ENCODE measurements around the gene SORT1. TPM values are rescaled to one million over a fixed set of nuclear protein-coding genes. Genes with fewer than 3 reads are reported as not detected.

Gene SORT1
- total RNA-seq, 6 donors from 2014 or later = 105 to 222 (median 116) TPM

- ATAC-seq (ENCODE audit: low FRiP score in 2 of 2) = no peak
- 64 to 78% methylated on average over 6 to 9 of the region's 9 CpGs for WGBS, 2 donors
- DNase-seq = no peak
- no peaks in the 10 kb centered on the region for H3K9me3 ChIP-seq
- TF ChIP-seq POLR2AphosphoS5 (IDR thresholded peaks at IDR 0.05) (no peak), CTCF (IDR thresholded peaks at IDR 0.05) (no peak), POLR2A (IDR thresholded peaks at IDR 0.05) (no peak), EP300 (IDR thresholded peaks at IDR 0.05) (no peak)
- peaks cover 0 to 10% (median 0%) of the 10 kb centered on the region in 4 donors for H3K36me3 ChIP-seq
- peak overlapping the region; percentile 24 to 85 (median 54) for H3K27ac ChIP-seq
- H3K27me3 ChIP-seq = no peaks in the 10 kb centered on the region
- H3K4me1 ChIP-seq = peaks cover 11 to 45% (median 28%) of the 10 kb centered on the region in 4 donors
- H3K4me3 ChIP-seq = peak overlapping the region in 2 of 4 donors; percentile 45 to 49
These were observed 121.9 kb downstream of the SORT1 start for GRCh38 chr1:109275706-109276345.

DNA sequence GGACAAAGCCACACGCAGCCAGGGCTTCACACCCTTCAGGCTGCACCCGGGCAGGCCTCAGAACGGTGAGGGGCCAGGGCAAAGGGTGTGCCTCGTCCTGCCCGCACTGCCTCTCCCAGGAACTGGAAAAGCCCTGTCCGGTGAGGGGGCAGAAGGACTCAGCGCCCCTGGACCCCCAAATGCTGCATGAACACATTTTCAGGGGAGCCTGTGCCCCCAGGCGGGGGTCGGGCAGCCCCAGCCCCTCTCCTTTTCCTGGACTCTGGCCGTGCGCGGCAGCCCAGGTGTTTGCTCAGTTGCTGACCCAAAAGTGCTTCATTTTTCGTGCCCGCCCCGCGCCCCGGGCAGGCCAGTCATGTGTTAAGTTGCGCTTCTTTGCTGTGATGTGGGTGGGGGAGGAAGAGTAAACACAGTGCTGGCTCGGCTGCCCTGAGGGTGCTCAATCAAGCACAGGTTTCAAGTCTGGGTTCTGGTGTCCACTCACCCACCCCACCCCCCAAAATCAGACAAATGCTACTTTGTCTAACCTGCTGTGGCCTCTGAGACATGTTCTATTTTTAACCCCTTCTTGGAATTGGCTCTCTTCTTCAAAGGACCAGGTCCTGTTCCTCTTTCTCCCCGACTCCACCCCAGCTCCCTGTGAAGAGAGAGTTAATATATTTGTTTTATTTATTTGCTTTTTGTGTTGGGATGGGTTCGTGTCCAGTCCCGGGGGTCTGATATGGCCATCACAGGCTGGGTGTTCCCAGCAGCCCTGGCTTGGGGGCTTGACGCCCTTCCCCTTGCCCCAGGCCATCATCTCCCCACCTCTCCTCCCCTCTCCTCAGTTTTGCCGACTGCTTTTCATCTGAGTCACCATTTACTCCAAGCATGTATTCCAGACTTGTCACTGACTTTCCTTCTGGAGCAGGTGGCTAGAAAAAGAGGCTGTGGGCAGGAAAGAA, 122.9 kb downstream of the SORT1 start:
- H3K9me3 ChIP-seq = no peaks in the 10 kb centered on the region
- peaks cover 11 to 45% (median 28%) of the 10 kb centered on the region in 4 donors for H3K4me1 ChIP-seq
- no peak for TF ChIP-seq CTCF (IDR thresholded peaks at IDR 0.05)
- peak in 1 of 4 donors; percentile 75 for TF ChIP-seq POLR2A (IDR thresholded peaks at IDR 0.05)
- TF ChIP-seq POLR2AphosphoS5 (IDR thresholded peaks at IDR 0.05) = peak in 1 of 2 donors; percentile 19
- no peak for TF ChIP-seq EP300 (IDR thresholded peaks at IDR 0.05)
- H3K27me3 ChIP-seq = no peaks in the 10 kb centered on the region
- 53 to 62% methylated on average over 19 to 24 of the region's 24 CpGs for WGBS, 2 donors
- H3K4me3 ChIP-seq = peak overlapping the region in 3 of 4 donors; percentile 31 to 49 (median 45)
- peaks cover 0 to 5% (median 0%) of the 10 kb centered on the region in 4 donors for H3K36me3 ChIP-seq
- ATAC-seq (ENCODE audit: low FRiP score in 2 of 2) = peak; percentile 66 to 80
- H3K27ac ChIP-seq = peak overlapping the region; percentile 24 to 85 (median 77)
- peak; percentile 80 to 90 for DNase-seq

- H3K27ac ChIP-seq = peak overlapping the region; percentile 24 to 85 (median 77)
- ATAC-seq (ENCODE audit: low FRiP score in 2 of 2) = peak; percentile 26 to 64
- 50 to 66% methylated on average over 17 to 22 of the region's 30 CpGs for WGBS, 2 donors
These were observed 124.0 kb downstream of the SORT1 start for GRCh38 chr1:109273570-109274288.

More at GRCh38 chr1:109273570-109274288, 124.0 kb downstream of the SORT1 start:
- Histone ChIP-seq H3K27me3 (no peaks in the 10 kb centered on the region), H3K4me3 (peak overlapping the region in 3 of 4 donors; percentile 31 to 49 (median 45)), H3K4me1 (peaks cover 11 to 45% (median 28%) of the 10 kb centered on the region in 4 donors), H3K9me3 (no peaks in the 10 kb centered on the region), H3K36me3 (no peaks in the 10 kb centered on the region)
- TF ChIP-seq EP300 (IDR thresholded peaks at IDR 0.05) = no peak
- TF ChIP-seq POLR2AphosphoS5 (IDR thresholded peaks at IDR 0.05) = no peak
- TF ChIP-seq CTCF (IDR thresholded peaks at IDR 0.05) = no peak
- TF ChIP-seq POLR2A (IDR thresholded peaks at IDR 0.05) = peak in 1 of 4 donors; percentile 1
- no peak for DNase-seq

All from upper lobe of left lung (tissue), 6 donors.